HG02885 (cell line): ENCODE results near the gene TTYH3.
A peak's percentile ranks its signal among the peaks of the same experiment; 100 is the strongest.
"Not testable (repeated sequence)": the region's sequence is repeated elsewhere in the genome, so short reads cannot be mapped to it uniquely, and the experiment has no call there.

Experiments
- ATAC-seq: cut with Tn5 transposase; IDR thresholded peaks from one replicate; pipeline ENCODE4 v1.9.1; 2021; ENCODE audit warnings: mild to moderate bottlenecking; ENCODE audit not compliant: unreplicated experiment, poor library complexity

The TTYH3 gene

GRCh38 chr7:2660359-2661095 is 28.7 kb downstream of the TTYH3 start:
- ATAC-seq = no peak

GRCh38 chr7:2661096-2661449 is 29.3 kb downstream of the TTYH3 start:
- no peak for ATAC-seq

GRCh38 chr7:2661602-2662272 is 30.0 kb downstream of the TTYH3 start:
- no peak for ATAC-seq

GRCh38 chr7:2662273-2663120 is 30.7 kb downstream of the TTYH3 start:
- no peak for ATAC-seq

- ATAC-seq = no peak
Observed at GRCh38 chr7:2663121-2663886, 31.5 kb downstream of the TTYH3 start.

- ATAC-seq = no peak
Observed at GRCh38 chr7:2663960-2664359, 32.2 kb downstream of the TTYH3 start.

- no peak for ATAC-seq
Observed at GRCh38 chr7:2665359-2665791, 33.6 kb downstream of the TTYH3 start.

GRCh38 chr7:2666155-2666554 is 34.4 kb downstream of the TTYH3 start:
- no peak for ATAC-seq

GRCh38 chr7:2666588-2667250 is 34.9 kb downstream of the TTYH3 start:
- ATAC-seq = no peak

GRCh38 chr7:2667843-2668242 is 36.1 kb downstream of the TTYH3 start:
- no peak for ATAC-seq

- ATAC-seq = no peak
Observed at GRCh38 chr7:2668401-2668800, 36.6 kb downstream of the TTYH3 start.

GRCh38 chr7:2670171-2670570 is 38.4 kb downstream of the TTYH3 start:
- no peak for ATAC-seq

- ATAC-seq = peak; percentile 64
Observed at GRCh38 chr7:2670720-2671391, 39.1 kb downstream of the TTYH3 start.

- ATAC-seq = not testable (repeated sequence)
Observed at GRCh38 chr7:2673214-2673613, 41.4 kb downstream of the TTYH3 start.

GRCh38 chr7:2673934-2674333 is 42.1 kb downstream of the TTYH3 start:
- no peak for ATAC-seq

GRCh38 chr7:2675256-2675764 is 43.5 kb downstream of the TTYH3 start:
- ATAC-seq = no peak

GRCh38 chr7:2676576-2676975 is 44.8 kb downstream of the TTYH3 start:
- not testable (repeated sequence) for ATAC-seq

- ATAC-seq = not testable (repeated sequence)
Observed at GRCh38 chr7:2678454-2678853, 46.7 kb downstream of the TTYH3 start.
